Ovary (tissue), 3 donors: Measurements from ENCODE around the gene MOB3C.

Source experiments
- EP300 ChIP-seq: sonication (generic); formaldehyde crosslinking; IDR thresholded peaks from one replicate; pipeline ENCODE4 v1.6.1; 2017; ENCODE audit warnings: antibody characterized with exemption
- TF ChIP-seq, protein P1 (sequence below), 3 donors: fragments of 450-650 bp in 2 of 3; fragments of 200-600 bp in 1 of 3; IDR thresholded peaks; one replicate each; pipeline versions ENCODE4 v1.5.1 to v1.8.0; 2016 to 2022; ENCODE audit warnings: antibody characterized with exemption in 3 of 3, mild to moderate bottlenecking in 1 of 3
- donor health status: DM: no; HTN: no; CAD: no.

DNA sequence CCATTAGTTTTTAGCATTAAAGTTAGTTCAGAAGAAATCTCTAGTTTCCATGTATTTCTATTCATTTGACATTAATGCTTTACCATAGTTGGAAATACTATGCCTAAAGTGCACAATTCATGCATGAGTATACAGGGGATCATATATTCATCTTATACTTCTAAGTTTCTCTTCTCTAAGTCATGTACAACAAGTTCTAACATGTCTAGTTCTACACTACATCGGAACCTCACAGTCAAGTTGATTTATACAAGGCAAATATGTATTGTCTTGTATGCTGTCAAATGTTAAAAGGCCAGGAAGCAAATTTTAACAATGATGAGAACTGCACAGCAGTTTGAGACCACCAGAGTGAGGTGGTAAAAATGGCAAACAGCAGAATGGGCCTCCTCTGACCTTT lies 22.9 kb upstream of the MOB3C start:
- no peak for TF ChIP-seq EP300
- TF ChIP-seq, protein P1, sequence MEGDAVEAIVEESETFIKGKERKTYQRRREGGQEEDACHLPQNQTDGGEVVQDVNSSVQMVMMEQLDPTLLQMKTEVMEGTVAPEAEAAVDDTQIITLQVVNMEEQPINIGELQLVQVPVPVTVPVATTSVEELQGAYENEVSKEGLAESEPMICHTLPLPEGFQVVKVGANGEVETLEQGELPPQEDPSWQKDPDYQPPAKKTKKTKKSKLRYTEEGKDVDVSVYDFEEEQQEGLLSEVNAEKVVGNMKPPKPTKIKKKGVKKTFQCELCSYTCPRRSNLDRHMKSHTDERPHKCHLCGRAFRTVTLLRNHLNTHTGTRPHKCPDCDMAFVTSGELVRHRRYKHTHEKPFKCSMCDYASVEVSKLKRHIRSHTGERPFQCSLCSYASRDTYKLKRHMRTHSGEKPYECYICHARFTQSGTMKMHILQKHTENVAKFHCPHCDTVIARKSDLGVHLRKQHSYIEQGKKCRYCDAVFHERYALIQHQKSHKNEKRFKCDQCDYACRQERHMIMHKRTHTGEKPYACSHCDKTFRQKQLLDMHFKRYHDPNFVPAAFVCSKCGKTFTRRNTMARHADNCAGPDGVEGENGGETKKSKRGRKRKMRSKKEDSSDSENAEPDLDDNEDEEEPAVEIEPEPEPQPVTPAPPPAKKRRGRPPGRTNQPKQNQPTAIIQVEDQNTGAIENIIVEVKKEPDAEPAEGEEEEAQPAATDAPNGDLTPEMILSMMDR (IDR thresholded peaks at IDR 0.05), result no peak
